HG03342 (cell line): ENCODE data around the gene TSC22D1.

ENCODE experiments used
- ATAC-seq: cut with Tn5 transposase; IDR thresholded peaks from one replicate; pipeline ENCODE4 v1.9.1; 2021; ENCODE audit warnings: mild to moderate bottlenecking, moderate library complexity; ENCODE audit not compliant: unreplicated experiment

Gene TSC22D1

GRCh38 chr13:44433863-44434765 is 142.0 kb downstream of the TSC22D1 start:
- ATAC-seq: no peak

DNA sequence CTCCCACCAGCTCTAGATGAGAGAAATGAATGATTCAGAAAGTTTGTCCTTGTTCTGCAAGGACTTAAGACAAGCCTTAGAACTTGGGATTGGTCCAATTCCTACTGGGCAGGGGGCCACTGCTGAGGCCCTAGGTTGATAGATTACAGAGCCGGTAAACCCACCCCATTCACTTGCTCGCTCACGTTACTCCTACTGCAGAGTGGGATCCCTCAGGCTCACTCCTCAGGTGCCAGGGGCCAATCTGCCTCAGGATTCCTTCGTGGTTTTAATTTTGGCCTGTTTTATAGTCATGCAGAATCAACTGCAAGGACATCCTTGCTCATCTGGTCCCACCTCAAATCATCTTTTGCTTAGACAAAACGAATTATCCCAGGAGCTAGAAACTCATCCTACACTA is 143.5 kb downstream of the TSC22D1 start:
- no peak for ATAC-seq

GRCh38 chr13:44431150-44431549 is 145.0 kb downstream of the TSC22D1 start:
- ATAC-seq: no peak

DNA sequence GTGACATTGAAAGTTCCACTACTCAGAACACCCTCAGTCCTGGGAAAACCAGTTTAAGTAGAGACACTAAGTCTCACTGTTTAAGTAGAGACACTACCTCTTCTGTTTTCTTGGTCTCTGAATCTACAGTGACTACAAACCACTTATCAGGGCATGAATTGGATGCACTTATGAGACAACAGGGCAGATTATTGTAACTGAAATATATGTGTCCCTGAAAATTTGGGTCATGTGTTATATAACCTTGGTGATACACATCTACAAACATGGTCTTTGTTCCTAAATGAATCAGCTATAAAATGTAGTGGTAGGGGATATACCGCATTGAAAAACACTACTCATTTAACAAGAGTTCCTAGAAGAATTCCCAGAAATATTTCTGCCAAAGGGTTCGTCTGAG is 146.8 kb downstream of the TSC22D1 start:
- no peak for ATAC-seq

DNA sequence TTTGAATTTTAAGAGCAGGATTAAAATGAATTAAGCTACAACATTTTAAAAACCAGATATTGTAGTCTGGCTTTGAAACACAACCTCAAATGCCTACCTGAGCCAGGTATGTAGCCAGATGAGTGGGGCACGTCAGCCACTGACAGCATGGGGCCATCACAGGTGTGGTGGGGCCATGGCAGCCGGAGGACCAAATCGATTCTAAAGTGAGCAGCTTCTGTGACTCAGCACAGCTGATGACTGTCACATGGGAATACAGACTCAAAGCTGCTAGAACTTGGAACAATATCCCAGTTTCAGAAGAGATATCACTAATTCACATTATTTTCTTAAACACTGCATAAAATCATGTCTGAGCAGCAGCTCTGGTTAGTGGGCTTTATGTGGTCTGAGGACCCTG is 149.7 kb downstream of the TSC22D1 start:
- no peak for ATAC-seq

DNA sequence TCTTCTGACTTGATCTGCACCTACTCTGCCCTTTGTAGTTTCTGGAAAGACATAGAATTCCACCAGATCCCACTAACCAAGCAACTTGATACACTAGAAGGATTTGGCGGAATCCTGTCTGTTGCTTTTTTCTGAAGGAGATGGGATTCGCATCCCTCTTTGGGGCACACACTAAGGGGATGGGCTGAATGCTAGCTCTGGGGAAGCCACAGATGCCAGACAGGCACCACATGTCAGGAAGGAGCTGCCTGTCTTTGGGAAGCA is 150.4 kb downstream of the TSC22D1 start:
- ATAC-seq: no peak

DNA sequence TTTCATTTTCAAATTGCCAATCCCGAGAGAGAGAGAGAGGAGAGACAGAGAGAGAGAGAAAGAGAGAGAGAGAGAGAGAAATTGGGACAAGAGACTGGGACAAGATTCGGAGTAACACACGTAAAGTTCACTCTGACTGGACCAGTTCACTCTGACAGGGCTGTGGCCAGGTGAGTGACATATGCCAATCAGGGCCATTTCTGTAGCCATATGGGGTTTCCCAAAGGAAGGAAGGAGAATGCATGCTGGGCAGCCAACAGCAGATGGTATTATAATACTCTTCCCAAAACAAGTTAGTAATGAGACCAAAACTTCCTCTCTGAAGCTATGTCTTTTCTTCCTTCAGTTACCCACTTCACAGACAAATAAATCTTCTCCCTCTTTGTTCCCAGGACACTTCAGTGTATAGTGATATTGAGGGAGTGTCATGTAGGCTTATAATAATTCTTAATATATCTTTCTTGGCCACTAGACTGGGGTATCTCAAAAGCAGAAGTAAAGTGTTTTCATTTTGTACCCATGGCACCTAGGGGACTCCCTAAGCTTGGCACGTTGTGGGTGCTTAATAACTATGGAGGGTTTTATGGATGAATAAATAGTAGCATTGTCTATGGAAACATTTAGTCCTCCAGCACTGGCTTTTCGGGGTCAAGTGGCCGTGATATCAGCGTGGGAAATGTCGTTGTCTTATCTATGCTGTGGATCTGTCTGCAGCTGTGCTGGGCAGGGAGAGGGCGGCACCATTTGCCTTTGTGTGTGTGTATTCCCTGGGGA is 150.9 kb downstream of the TSC22D1 start:
- ATAC-seq: no peak

DNA sequence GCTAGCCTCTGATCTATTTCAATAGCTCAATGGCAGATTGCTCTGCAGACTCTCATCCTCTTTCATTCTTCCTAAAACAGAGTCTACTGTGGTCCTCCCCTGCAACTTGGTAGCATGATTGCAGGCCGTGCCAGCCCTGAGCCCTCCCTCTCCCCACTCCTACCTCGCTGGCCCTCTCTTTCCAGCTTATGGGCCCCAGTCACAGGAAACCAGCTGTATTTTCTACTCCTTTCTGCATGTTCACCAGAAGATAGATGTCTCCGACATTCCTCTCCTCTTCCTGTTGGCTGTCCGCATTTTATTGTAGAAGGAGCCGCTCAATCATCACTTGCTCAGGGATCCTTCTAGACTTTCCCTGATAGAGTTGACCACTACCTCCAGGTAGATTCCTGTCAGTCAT is 152.3 kb downstream of the TSC22D1 start:
- no peak for ATAC-seq

DNA sequence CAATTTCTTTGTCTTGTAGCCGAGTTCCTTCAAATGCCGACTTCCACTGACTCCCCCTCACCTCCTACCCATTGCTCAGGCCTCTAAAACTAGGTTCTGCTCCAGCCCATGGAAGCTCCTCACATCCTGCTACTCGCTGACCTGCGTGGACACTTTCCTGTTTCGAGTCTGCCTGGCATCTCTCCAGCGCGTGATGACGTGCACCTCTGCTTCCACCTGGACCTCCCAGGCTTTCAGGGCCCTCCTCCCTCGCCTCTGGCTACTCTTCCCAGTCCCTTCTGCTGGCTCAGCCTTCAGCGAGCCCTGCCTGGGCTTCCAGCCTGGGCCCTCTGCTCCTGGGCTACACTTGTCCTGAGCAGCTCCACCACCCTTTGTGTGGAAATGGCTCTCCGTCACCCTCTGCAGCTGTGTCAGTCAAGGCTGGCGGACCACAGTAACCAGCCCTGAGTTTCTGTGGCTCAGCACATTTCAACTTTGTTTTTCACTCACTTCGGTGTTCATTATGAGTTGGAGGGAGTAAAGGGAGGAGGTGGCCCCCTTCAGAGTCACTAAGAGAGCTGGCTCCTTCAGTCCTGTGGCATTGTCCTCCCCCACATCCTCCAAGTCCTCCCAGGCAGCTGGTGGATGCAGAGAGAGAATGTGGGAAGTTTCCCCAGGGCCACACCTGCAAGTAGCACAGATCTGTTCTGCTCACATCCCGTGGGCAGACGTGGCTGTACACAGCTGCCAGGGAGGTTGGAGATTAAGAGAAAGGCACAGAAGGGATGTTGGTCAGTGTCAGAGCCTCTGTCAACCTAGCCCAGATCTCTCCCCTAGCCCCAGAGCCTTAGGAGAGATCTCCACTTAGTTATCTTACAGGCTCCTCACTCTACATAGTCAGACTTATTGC is 153.1 kb downstream of the TSC22D1 start:
- ATAC-seq: no peak

DNA sequence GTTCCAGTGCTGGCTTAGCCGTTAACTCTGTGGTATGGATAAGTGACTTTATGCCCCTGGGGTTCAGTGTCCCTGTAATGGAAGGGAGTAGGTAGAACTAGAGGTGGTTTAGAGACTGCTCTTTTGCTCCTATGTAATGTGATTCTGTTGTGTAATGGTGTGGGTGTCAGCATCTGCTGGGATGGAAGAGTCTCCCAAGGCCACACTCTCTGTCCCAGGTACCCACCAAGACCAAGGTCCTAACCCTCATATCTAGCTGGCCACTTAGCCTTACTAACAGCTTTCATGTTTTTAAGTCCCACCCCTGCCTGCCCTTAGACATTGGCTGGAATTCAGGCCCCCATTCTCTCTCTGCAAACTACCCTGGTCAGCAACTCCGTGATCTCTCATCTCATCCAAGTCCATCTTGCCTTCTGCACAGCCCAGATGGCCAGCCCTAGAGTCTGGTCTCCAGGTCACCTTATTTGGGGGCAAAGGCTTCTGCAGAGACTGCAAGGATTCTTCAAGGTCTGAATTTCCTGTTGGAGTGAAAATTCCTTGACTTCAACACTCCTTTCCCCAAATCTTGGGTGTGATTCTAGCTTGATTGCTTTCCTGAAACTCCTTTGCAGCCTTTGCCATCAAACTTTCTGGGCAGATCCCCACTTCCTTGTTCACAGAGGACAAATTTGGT is 154.1 kb downstream of the TSC22D1 start:
- ATAC-seq: no peak

DNA sequence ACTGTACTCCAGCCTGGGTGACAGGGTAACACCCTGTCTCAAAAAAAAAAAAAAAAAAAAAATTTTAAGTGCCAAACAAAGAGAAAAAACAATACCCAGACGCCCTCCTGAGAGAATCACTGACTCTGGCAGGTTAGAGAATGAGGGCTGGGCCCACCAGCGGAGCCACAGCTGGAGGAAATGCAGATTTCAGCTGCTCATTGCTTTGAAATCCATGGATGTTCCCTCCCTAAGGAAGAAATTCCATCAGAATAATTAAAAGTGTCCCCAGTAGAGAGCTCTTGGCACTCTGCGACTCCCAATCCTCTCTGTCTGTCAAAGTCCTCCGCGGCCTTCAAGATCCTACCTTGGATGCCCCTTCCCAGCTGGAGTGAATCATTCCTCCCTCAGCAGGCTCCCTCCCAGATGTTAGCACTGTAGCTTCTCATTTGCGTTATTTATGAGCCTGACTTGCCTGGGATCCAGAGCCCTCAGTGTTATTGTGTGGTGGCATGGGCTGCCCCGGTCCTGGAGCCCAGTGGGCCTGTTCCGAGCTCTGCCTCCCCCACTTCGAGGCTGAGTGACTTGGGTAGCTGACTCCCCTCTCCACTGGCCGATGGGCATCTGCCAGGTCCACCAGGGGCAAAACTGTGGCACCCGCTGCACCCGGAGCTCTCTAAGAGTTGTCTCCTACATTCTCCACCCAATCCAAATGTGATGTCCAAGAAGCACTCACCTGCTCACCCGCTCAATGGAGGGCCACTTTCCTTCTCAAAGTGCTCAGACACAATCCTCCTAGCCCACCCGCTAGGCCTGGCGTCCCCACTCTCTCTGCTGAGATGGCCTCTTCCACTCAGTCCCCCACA is 155.5 kb downstream of the TSC22D1 start:
- ATAC-seq: no peak

DNA sequence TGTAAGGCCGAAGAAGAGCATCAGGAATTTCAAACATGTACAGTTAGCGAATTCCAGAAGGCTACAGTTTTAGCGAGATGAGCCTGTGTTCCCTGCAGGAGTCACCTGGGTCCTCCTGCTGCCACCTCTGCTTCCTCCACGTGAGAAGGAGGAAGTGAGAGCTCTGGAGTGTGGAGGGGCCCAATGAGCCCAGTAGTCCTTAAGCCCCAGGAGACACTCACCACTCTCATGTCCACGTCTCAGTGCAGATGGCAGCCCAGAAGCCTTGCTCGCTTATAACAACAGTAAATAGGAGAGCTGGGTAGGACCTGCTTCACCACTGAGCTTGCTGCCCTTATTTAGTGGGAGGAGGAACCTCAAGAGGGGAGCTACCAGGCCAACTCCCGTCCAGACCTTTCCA is 158.3 kb downstream of the TSC22D1 start:
- no peak for ATAC-seq

DNA sequence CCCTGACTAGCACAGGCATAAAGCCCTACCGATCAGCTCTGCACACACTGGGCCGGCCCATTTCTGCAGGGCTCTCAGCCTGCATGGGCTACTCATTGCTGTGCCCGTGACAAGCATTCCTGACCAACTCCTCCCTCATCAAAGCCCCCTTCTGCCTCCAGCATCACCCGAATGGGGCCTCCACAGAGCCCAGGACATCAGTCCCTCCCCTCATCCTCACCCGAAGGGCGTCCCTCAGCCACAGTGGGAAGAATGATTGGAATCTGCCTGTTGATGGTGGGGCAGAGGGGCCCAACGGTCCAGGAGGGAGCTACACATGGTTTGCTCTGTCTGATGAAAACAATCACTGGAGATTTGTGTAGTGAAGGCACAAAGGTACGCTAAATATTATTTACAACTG is 158.7 kb downstream of the TSC22D1 start:
- no peak for ATAC-seq

DNA sequence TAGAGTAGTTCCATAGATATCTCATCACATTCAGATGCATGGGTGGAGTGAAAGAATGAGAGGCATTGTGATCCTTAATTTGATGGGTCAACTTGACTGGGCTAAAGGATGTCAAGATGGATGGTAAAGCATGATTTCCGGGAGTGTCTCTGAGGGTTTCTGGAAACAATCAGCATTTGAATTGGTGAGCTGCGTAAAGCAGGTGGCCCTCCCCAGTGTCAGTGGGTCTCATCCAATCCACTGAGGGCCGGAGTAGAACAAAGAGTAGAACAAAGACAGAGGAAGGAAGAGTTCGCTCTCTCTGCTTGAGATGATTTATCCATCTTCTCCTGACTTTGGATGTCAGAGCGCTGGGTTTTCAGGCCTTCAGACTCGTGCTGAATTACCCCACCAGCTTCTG is 159.4 kb downstream of the TSC22D1 start:
- ATAC-seq: no peak

DNA sequence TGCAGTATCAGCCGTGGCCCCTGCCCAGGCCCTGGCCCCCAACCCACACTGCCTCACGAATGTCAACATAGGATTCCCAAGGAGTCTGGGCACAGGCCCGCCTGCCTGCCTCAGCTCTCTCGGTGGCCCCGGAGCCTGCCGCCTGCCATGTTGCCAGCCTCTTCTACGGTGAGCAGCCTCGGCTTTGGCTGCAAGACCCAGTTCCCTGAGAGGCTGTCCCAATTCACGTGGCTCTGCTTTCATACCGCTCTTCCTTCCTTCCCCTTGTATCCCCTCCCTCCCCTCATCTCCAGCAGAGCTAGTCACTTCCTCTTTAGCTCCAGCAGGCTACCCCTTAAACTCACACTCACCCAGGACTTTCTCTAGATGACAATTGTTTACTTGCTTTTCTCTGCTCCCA is 159.8 kb downstream of the TSC22D1 start:
- no peak for ATAC-seq

DNA sequence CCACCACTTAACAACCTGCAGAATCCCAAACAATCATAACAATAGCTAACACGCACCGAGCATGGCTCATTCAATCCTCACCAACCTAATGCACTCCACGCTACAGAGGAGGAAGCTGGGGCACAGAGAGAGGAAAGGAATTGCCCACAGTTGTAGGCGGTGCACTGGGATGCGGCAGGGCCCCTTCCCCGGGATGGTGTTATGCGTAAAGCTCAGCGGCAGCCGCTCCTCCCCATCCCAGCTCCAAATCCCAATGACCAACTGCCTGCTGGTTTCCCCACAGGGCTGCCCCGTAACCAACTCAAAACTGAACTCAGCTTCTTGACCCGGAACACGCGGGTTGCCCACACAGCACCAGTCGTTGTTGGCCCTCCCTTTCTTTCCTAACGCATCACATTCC is 160.3 kb downstream of the TSC22D1 start:
- no peak for ATAC-seq

DNA sequence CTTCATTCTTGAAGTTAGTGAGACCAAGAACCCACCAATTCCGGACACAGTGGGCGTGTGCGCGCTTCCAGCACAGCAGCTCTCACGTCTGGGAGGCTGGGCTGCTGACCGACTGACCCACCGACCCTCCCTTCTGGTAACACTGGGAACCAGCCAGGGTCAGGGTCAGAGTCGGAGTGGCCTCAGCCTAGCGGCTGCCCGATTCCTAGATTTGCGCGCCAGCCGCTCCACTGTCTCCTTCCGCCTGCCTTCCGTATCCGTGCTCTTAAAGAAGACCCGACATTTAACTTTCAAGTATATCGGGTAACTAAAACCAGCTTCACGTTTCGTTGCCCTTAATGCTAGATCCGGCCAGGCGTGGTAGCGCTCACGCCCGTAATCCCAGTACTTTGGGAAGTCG is 161.4 kb downstream of the TSC22D1 start:
- ATAC-seq: no peak

DNA sequence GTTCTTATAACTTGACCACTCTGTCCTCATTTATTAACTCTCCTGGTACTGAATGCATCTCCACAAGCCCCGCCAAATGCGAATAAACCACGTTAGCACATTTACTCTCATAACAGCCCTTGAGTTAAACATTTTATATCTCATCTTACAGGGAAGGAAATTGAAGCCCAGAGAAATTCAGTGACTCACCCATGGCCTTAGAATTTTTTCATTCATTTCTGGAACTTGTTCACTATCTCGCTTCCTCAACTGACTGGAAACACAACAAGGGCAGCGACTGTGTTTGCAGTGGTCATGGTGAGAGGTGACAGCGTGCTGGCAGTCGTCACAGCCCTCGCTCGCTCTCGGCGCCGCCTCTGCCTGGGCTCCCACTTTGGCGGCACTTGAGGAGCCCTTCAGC is 163.0 kb downstream of the TSC22D1 start:
- no peak for ATAC-seq

DNA sequence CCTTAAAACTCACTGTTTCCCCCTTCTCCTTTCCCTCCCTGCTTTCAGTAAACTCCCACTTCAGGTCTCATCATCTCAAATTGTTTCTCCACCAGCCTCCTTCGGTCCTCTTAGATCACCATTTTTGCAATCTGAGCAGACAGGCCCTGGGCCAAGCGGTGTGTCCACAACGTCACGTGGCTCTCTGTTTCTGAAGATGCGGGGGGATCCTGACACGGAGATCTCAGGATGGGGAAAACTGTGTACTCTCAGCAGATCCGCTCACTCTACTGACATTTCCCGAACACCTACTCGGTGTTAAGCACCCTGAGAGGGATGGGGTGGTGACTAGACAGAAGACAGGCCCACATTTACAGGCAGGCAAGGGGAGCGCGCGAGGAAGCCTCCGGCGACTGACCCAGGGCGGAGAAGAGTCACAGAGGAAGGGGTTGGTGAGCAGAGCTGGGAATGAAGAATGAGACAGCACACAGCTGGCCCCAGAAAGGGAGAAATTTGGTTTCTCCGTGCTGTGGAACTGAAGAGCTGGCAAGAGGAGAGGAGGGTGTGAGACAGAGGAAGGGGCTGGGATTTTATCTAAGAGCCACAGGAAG is 163.7 kb downstream of the TSC22D1 start:
- ATAC-seq: no peak

GRCh38 chr13:44411841-44412240 is 164.3 kb downstream of the TSC22D1 start:
- no peak for ATAC-seq
